Measurements from ENCODE around the gene PCDHGC4. TPM values are rescaled to one million over a fixed set of nuclear protein-coding genes. Genes with fewer than 3 reads are reported as not detected.
A peak's percentile ranks its signal among the peaks of the same experiment; 100 is the strongest.

PCDHGC4 gene
- 3.7 TPM for total RNA-seq

DNA sequence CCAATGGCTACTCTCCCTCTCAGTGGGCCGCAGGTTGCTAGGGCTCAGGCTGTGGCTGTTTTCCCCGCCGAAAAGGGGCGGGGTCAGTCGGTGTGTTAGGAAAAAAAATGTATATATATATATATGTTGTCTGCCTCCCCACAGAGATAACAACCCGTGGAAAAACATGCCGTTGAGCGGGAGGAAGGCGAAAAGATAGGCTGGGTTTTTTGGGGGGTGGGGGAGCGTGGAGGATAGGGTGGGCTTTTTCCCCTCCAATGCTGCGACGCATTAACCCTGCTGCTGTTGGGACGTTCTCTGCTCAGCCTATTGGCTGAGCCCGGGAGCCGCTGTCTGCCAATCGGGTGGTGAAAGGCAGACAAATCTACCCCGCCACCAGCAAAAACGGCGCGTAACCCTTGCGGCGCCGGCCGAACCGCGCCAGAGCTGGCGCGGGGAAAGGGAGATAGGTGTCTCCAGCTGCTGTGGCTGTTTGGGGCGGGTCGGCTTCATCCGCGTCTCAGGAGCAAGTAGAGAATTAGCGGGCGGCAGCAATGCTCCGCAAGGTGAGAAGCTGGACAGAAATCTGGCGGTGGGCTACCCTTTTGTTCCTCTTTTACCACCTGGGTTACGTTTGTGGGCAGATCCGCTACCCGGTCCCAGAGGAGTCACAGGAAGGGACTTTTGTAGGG is at the start of gene PCDHGC4:
Gene PCDHGC4, plus strand, starts transcription at position 390 of the 671 bp plus-strand sequence. Its CDS starts 144 bp downstream, at position 534.
- H3K27ac ChIP-seq (ENCODE audit: low read depth, low read length) = no peak within 1 kb of the TSS

DNA sequence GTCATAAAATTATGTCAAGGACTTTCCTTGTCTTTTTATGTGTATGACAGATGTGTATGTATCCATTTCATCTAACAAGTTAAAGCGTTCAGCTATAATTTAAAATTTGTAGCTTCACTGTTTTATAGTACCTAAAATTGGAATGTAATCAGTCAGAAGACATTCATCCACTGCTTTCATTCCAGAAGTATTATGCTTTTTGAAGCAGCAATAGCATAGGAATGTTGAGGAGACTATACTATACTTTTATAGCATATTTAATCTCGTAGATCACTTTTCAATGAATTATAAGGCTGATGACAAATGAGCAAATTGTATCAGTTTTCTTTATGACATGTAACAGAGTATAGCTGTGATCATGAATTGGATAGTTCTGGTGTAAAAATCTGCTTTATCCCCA is 47.6 kb upstream of the PCDHGC4 start:
- peaks cover 0 to 3% (median 0%) of the 10 kb centered on the region in 3 donors for H3K4me1 ChIP-seq (ENCODE audit: control insufficient read depth in 3 of 3, insufficient read depth in 3 of 3, low read length in 3 of 3)
- no peaks in the 10 kb centered on the region for H3K27me3 ChIP-seq (ENCODE audit: control insufficient read depth in 3 of 3, insufficient read depth in 3 of 3, low read length in 3 of 3)
- H3K9me3 ChIP-seq (ENCODE audit: control insufficient read depth in 3 of 3, low read length in 3 of 3) = peaks cover 3 to 10% (median 3%) of the 10 kb centered on the region in 3 donors
- H3K4me3 ChIP-seq (ENCODE audit: low read length in 3 of 3) = no peak overlapping the region
- H3K36me3 ChIP-seq (ENCODE audit: control insufficient read depth in 3 of 3, insufficient read depth in 3 of 3, low read length in 3 of 3) = peaks cover 0 to 5% (median 0%) of the 10 kb centered on the region in 3 donors
- H3K27ac ChIP-seq (ENCODE audit: low read depth, low read length) = no peak overlapping the region
- no peak overlapping the region for H3K9ac ChIP-seq (ENCODE audit: low read depth in 1 of 3, low read length in 3 of 3)

More for the DNA sequence above, at the start of gene PCDHGC4:
- H3K27me3 ChIP-seq (ENCODE audit: control insufficient read depth in 3 of 3, insufficient read depth in 3 of 3, low read length in 3 of 3) = peaks cover 0 to 4% (median 0%) of the 10 kb centered on the region in 3 donors
- no peaks in the 10 kb centered on the region for H3K9me3 ChIP-seq (ENCODE audit: control insufficient read depth in 3 of 3, low read length in 3 of 3)
- H3K36me3 ChIP-seq (ENCODE audit: control insufficient read depth in 3 of 3, insufficient read depth in 3 of 3, low read length in 3 of 3) = peaks cover 6 to 9% (median 8%) of the 10 kb centered on the region in 3 donors
- H3K4me3 ChIP-seq (ENCODE audit: low read length in 3 of 3) = peak within 1 kb of the TSS; percentile 25 to 65 (median 54)
- H3K4me1 ChIP-seq (ENCODE audit: control insufficient read depth in 3 of 3, insufficient read depth in 3 of 3, low read length in 3 of 3) = peaks cover 35 to 41% (median 39%) of the 10 kb centered on the region in 3 donors
- H3K9ac ChIP-seq (ENCODE audit: low read depth in 1 of 3, low read length in 3 of 3) = peak within 1 kb of the TSS in 2 of 3 donors; percentile 32 to 60

DNA sequence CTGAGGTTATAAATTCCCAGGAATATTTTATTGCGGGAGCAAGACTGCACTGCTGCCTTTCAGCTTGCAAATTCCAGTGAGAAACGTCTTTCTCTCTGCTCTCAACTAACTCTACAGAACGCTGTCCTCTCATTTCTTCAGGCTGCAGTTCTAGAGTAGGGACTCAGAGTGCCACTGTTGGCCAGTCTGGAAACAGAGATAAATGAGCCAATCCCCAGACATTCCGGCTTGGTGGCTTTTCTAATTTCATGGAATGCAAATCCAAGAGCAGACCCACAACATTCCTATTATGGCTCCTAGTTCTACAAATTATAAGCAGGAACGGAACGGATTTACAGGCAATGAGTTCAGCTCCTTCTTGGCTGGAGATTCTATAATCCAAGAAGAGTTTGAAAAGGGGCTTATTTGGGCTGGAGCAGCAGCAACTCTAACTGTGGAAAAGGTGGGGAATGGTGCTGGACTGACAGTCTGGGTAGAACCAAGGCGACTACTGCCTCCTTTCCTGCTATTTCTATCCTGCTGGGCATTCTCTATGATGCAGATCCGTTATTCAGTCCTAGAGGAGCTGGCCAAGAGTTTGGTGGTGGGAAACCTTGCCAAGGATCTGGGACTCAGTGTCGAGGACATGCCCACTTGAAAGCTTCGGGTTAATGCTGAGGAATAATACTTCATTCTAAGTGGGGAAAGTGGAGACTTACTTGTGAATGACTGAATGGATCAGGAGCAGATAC is 45.3 kb upstream of the PCDHGC4 start:
- Histone ChIP-seq H3K36me3 (ENCODE audit: control insufficient read depth in 3 of 3, insufficient read depth in 3 of 3, low read length in 3 of 3) (peaks cover 0 to 5% (median 0%) of the 10 kb centered on the region in 3 donors), H3K4me3 (ENCODE audit: low read length in 3 of 3) (no peak overlapping the region), H3K9me3 (ENCODE audit: control insufficient read depth in 3 of 3, low read length in 3 of 3) (peaks cover 3 to 10% (median 3%) of the 10 kb centered on the region in 3 donors), H3K4me1 (ENCODE audit: control insufficient read depth in 3 of 3, insufficient read depth in 3 of 3, low read length in 3 of 3) (no peaks in the 10 kb centered on the region), H3K9ac (ENCODE audit: low read depth in 1 of 3, low read length in 3 of 3) (no peak overlapping the region), H3K27me3 (ENCODE audit: control insufficient read depth in 3 of 3, insufficient read depth in 3 of 3, low read length in 3 of 3) (no peaks in the 10 kb centered on the region), H3K27ac (ENCODE audit: low read depth, low read length) (no peak overlapping the region)

DNA sequence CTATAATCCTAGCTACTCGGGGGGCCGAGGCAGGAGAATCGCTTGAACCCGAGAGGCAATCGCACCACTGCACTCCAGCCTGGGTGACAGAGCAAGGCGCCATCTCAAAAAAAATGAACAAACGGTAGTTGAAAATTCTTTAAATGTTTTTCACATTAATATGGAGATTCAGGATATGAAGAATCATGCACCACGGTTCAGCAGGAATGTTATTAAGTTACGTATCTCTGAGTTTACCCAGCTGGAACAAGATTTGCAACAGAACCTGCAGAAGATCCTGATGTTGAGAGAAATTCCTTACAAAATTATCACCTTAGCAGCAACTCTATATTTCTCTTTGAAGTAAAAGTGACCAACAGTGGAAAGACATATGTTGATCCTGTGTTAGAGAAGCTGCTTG is 44.5 kb upstream of the PCDHGC4 start:
- no peak overlapping the region for H3K4me3 ChIP-seq (ENCODE audit: low read length in 3 of 3)
- H3K9me3 ChIP-seq (ENCODE audit: control insufficient read depth in 3 of 3, low read length in 3 of 3) = peaks cover 3 to 10% (median 3%) of the 10 kb centered on the region in 3 donors
- no peaks in the 10 kb centered on the region for H3K4me1 ChIP-seq (ENCODE audit: control insufficient read depth in 3 of 3, insufficient read depth in 3 of 3, low read length in 3 of 3)
- peaks cover 0 to 5% (median 0%) of the 10 kb centered on the region in 3 donors for H3K36me3 ChIP-seq (ENCODE audit: control insufficient read depth in 3 of 3, insufficient read depth in 3 of 3, low read length in 3 of 3)
- no peak overlapping the region for H3K27ac ChIP-seq (ENCODE audit: low read depth, low read length)
- H3K9ac ChIP-seq (ENCODE audit: low read depth in 1 of 3, low read length in 3 of 3) = no peak overlapping the region
- no peaks in the 10 kb centered on the region for H3K27me3 ChIP-seq (ENCODE audit: control insufficient read depth in 3 of 3, insufficient read depth in 3 of 3, low read length in 3 of 3)

DNA sequence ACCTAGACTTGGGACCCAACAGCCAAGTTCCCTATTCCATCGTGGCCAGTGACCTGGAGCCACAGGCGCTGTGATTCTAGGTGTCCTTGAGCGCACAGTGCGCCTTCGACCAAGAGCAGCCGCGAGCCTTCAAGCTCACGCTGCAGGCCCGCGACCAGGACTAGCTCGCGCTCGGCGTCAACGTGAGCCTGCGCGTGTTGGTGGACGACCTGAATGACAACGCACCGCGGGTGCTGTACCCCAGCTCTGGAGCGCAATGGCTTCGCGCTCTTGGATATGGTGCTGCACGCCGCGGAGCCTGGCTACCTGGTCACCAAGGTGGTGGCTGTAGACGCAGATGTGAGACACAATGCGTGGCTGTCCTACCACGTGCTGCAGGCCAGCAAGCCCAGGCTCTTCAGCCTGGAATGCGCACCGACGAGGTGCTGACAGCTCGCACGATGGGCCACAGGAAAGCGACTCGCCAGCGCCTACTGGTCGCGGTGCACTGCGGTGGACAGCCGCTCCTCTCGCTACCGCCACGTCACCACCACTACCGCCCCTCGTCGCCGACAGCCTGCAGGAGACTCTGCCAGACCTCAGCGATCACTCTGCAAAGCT is 43.2 kb upstream of the PCDHGC4 start:
- H3K4me3 ChIP-seq (ENCODE audit: low read length in 3 of 3) = peak overlapping the region in 1 of 3 donors; percentile 1

DNA sequence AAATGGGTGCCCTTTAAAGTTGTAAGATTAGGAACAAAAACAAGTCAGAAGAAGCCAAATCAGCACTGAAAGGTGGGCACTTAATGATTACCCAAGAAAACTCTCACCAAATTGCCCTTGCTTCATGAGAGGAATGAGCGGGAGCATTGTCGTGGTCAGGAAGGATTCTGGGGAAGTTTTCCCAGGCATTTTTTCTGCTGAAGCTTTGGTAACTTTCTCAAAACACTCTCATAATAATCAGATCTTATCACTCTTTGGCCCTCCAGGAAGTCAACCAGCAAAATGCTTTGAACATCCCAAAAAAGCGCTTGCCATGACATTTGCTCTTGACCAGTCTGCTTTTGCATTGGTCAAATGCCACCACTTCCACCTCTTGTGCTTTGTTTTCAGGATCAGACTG is 19.5 kb upstream of the PCDHGC4 start:
- Histone ChIP-seq H3K36me3 (ENCODE audit: control insufficient read depth in 3 of 3, insufficient read depth in 3 of 3, low read length in 3 of 3) (no peaks in the 10 kb centered on the region), H3K9me3 (ENCODE audit: control insufficient read depth in 3 of 3, low read length in 3 of 3) (no peaks in the 10 kb centered on the region), H3K27ac (ENCODE audit: low read depth, low read length) (no peak overlapping the region), H3K4me3 (ENCODE audit: low read length in 3 of 3) (no peak overlapping the region), H3K9ac (ENCODE audit: low read depth in 1 of 3, low read length in 3 of 3) (no peak overlapping the region), H3K4me1 (ENCODE audit: control insufficient read depth in 3 of 3, insufficient read depth in 3 of 3, low read length in 3 of 3) (no peaks in the 10 kb centered on the region), H3K27me3 (ENCODE audit: control insufficient read depth in 3 of 3, insufficient read depth in 3 of 3, low read length in 3 of 3) (no peaks in the 10 kb centered on the region)

More for the DNA sequence above, 43.2 kb upstream of the PCDHGC4 start:
- peaks cover 0 to 5% (median 0%) of the 10 kb centered on the region in 3 donors for H3K36me3 ChIP-seq (ENCODE audit: control insufficient read depth in 3 of 3, insufficient read depth in 3 of 3, low read length in 3 of 3)
- no peak overlapping the region for H3K27ac ChIP-seq (ENCODE audit: low read depth, low read length)
- no peaks in the 10 kb centered on the region for H3K27me3 ChIP-seq (ENCODE audit: control insufficient read depth in 3 of 3, insufficient read depth in 3 of 3, low read length in 3 of 3)
- no peaks in the 10 kb centered on the region for H3K4me1 ChIP-seq (ENCODE audit: control insufficient read depth in 3 of 3, insufficient read depth in 3 of 3, low read length in 3 of 3)
- H3K9me3 ChIP-seq (ENCODE audit: control insufficient read depth in 3 of 3, low read length in 3 of 3) = peaks cover 3 to 10% (median 3%) of the 10 kb centered on the region in 3 donors
- H3K9ac ChIP-seq (ENCODE audit: low read depth in 1 of 3, low read length in 3 of 3) = no peak overlapping the region

DNA sequence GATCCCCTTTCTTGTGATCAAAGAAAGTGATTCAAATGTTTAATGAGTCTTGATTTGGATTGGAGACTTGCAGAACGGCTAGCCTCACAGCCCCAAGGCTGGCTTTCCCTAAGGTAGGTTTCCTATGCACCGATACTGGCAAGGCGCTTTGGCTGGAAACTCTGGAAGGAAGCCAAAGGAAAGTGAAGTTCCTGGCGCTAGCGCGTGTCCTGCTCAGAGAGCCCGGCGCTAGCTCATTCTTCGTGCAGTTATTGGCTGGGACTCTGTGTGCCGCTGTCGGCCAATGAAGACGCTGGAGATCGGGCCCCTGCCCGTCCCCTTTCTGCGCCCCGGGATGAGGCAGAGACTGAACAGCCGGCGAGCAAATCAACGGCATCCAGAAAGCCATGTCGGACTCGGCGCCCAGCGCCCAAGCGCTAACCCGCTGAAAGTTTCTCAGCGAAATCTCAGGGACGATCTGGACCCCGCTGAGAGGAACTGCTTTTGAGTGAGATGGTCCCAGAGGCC is 9.2 kb upstream of the PCDHGC4 start, which contains the start of gene PCDHGC3:
Gene PCDHGC3, plus strand, starts transcription at position 342 of the 507 bp plus-strand sequence. Its CDS starts 151 bp downstream, at position 493.
- H3K9ac ChIP-seq (ENCODE audit: low read depth in 1 of 3, low read length in 3 of 3) = peak within 1 kb of the TSS; percentile 84 to 94 (median 92)
- peak within 1 kb of the TSS; percentile 89 for H3K27ac ChIP-seq (ENCODE audit: low read depth, low read length)
- no peaks in the 10 kb centered on the region for H3K27me3 ChIP-seq (ENCODE audit: control insufficient read depth in 3 of 3, insufficient read depth in 3 of 3, low read length in 3 of 3)
- peaks cover 38 to 45% (median 43%) of the 10 kb centered on the region in 3 donors for H3K4me1 ChIP-seq (ENCODE audit: control insufficient read depth in 3 of 3, insufficient read depth in 3 of 3, low read length in 3 of 3)
- no peaks in the 10 kb centered on the region for H3K36me3 ChIP-seq (ENCODE audit: control insufficient read depth in 3 of 3, insufficient read depth in 3 of 3, low read length in 3 of 3)
- no peaks in the 10 kb centered on the region for H3K9me3 ChIP-seq (ENCODE audit: control insufficient read depth in 3 of 3, low read length in 3 of 3)
- peak within 1 kb of the TSS; percentile 91 to 96 (median 96) for H3K4me3 ChIP-seq (ENCODE audit: low read length in 3 of 3)

DNA sequence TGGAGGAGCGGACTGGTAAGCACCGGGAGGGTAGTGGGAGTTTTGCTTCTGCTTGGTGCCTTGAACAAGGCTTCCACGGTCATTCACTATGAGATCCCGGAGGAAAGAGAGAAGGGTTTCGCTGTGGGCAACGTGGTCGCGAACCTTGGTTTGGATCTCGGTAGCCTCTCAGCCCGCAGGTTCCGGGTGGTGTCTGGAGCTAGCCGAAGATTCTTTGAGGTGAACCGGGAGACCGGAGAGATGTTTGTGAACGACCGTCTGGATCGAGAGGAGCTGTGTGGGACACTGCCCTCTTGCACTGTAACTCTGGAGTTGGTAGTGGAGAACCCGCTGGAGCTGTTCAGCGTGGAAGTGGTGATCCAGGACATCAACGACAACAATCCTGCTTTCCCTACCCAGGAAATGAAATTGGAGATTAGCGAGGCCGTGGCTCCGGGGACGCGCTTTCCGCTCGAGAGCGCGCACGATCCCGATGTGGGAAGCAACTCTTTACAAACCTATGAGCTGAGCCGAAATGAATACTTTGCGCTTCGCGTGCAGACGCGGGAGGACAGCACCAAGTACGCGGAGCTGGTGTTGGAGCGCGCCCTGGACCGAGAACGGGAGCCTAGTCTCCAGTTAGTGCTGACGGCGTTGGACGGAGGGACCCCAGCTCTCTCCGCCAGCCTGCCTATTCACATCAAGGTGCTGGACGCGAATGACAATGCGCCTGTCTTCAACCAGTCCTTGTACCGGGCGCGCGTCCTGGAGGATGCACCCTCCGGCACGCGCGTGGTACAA is 8.5 kb upstream of the PCDHGC4 start:
- H3K4me3 ChIP-seq (ENCODE audit: low read length in 3 of 3) = peak overlapping the region; percentile 91 to 96 (median 96)
- no peaks in the 10 kb centered on the region for H3K9me3 ChIP-seq (ENCODE audit: control insufficient read depth in 3 of 3, low read length in 3 of 3)
- H3K27ac ChIP-seq (ENCODE audit: low read depth, low read length) = peak overlapping the region; percentile 89
- H3K27me3 ChIP-seq (ENCODE audit: control insufficient read depth in 3 of 3, insufficient read depth in 3 of 3, low read length in 3 of 3) = no peaks in the 10 kb centered on the region
- peaks cover 40 to 46% (median 45%) of the 10 kb centered on the region in 3 donors for H3K4me1 ChIP-seq (ENCODE audit: control insufficient read depth in 3 of 3, insufficient read depth in 3 of 3, low read length in 3 of 3)
- no peaks in the 10 kb centered on the region for H3K36me3 ChIP-seq (ENCODE audit: control insufficient read depth in 3 of 3, insufficient read depth in 3 of 3, low read length in 3 of 3)
- peak overlapping the region; percentile 84 to 94 (median 92) for H3K9ac ChIP-seq (ENCODE audit: low read depth in 1 of 3, low read length in 3 of 3)

DNA sequence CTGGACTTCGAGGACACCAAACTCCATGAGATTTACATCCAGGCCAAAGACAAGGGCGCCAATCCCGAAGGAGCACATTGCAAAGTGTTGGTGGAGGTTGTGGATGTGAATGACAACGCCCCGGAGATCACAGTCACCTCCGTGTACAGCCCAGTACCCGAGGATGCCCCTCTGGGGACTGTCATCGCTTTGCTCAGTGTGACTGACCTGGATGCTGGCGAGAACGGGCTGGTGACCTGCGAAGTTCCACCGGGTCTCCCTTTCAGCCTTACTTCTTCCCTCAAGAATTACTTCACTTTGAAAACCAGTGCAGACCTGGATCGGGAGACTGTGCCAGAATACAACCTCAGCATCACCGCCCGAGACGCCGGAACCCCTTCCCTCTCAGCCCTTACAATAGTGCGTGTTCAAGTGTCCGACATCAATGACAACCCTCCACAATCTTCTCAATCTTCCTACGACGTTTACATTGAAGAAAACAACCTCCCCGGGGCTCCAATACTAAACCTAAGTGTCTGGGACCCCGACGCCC is 7.7 kb upstream of the PCDHGC4 start:
- H3K4me1 ChIP-seq (ENCODE audit: control insufficient read depth in 3 of 3, insufficient read depth in 3 of 3, low read length in 3 of 3) = peaks cover 41 to 46% (median 45%) of the 10 kb centered on the region in 3 donors
- H3K9me3 ChIP-seq (ENCODE audit: control insufficient read depth in 3 of 3, low read length in 3 of 3) = no peaks in the 10 kb centered on the region
- H3K9ac ChIP-seq (ENCODE audit: low read depth in 1 of 3, low read length in 3 of 3) = peak overlapping the region; percentile 84 to 94 (median 92)
- peak overlapping the region; percentile 91 to 96 (median 96) for H3K4me3 ChIP-seq (ENCODE audit: low read length in 3 of 3)
- H3K27me3 ChIP-seq (ENCODE audit: control insufficient read depth in 3 of 3, insufficient read depth in 3 of 3, low read length in 3 of 3) = no peaks in the 10 kb centered on the region
- no peaks in the 10 kb centered on the region for H3K36me3 ChIP-seq (ENCODE audit: control insufficient read depth in 3 of 3, insufficient read depth in 3 of 3, low read length in 3 of 3)
- peak overlapping the region; percentile 89 for H3K27ac ChIP-seq (ENCODE audit: low read depth, low read length)
